Heart left ventricle (tissue), 16 donors: ENCODE measurements around the gene DOK3. TPM values are rescaled to one million over a fixed set of nuclear protein-coding genes. Genes with fewer than 3 reads are reported as not detected.

Experiments
- ATAC-seq, 4 donors: fragments of 200-7000 bp; cut with Tn5 transposase; one replicate each; pipeline ENCODE4 v1.9.1; 2020 to 2022; ENCODE audit warnings: moderate library complexity in 4 of 4, mild to moderate bottlenecking in 3 of 4, moderate number of reproducible peaks in 1 of 4
- DNase-seq, 5 donors: peaks; one replicate each; pipeline ENCODE4 v3.0.0-alpha.2; 2020
- H3K27ac ChIP-seq, 12 donors: fragments of 200-600 bp; sonication (generic) in 4 of 12; one replicate each; pipeline versions ENCODE4 v1.5.0 to v1.8.0; 2016 to 2022; ENCODE audit warnings: mild to moderate bottlenecking in 2 of 12
- H3K27me3 ChIP-seq, 9 donors: fragments of 200-600 bp; sonication (generic) in 2 of 9; one replicate each; pipeline versions ENCODE4 v1.5.1 to v1.8.0; 2016 to 2022; ENCODE audit warnings: mild to moderate bottlenecking in 3 of 9
- H3K36me3 ChIP-seq, 9 donors: fragments of 200-600 bp; sonication (generic) in 2 of 9; one replicate each; pipeline versions ENCODE4 v1.5.0 to v1.8.0; 2018 to 2022; ENCODE audit warnings: mild to moderate bottlenecking in 2 of 9
- H3K4me1 ChIP-seq, 12 donors: fragments of 200-600 bp; sonication (generic) in 4 of 12; one replicate each; pipeline versions ENCODE4 v1.5.0 to v1.8.0; 2016 to 2022; ENCODE audit warnings: mild to moderate bottlenecking in 3 of 12
- H3K4me3 ChIP-seq, 12 donors: fragments of 200-600 bp; sonication (generic) in 4 of 12; one replicate each; pipeline versions ENCODE4 v1.5.0 to v1.8.0; 2017 to 2022; ENCODE audit warnings: mild to moderate bottlenecking in 9 of 12, moderate library complexity in 4 of 12
- H3K9me3 ChIP-seq, 12 donors: fragments of 200-600 bp; sonication (generic) in 4 of 12; one replicate each; pipeline versions ENCODE4 v1.5.0 to v1.8.0; 2016 to 2022; ENCODE audit warnings: mild to moderate bottlenecking in 1 of 12
- POLR2A ChIP-seq, 2 donors: fragments of 450-650 bp; IDR thresholded peaks; one replicate each; pipeline ENCODE4 v1.6.1; 2017; ENCODE audit warnings: antibody characterized with exemption in 2 of 2, mild to moderate bottlenecking in 2 of 2, moderate library complexity in 2 of 2
- WGBS, 4 donors: extraction: QIAGEN DNeasy Blood & Tissue Kit in 2 of 4; methylation state at CpG; one replicate each; pipeline versions ENCODE4 v1.1.5 to v1.1.7; 2013 to 2018; 5-methylcytosine and 5-hydroxymethylcytosine counted together
- intact Hi-C, 10 donors: fragments of 100-400 bp; cut with DNase I; formaldehyde crosslinking; loops; one replicate each; pipeline versions ENCODE4 v1.11.1 to v1.14.2; 2022
- polyA plus RNA-seq, 2 donors: library from polyadenylated mRNA; stranded (reverse); fragments of 200-250 nt; gene quantifications; one replicate each; pipeline ENCODE4 v1.2.3, GENCODE V29; 2013
- total RNA-seq, 9 donors: library from RNA; depleted of rRNA in 2 of 9; stranded (reverse); fragments of >200 nt in 2 of 9; fragmentation: NEBNext Ultra II Directional in 3 of 9; extraction: Animal tissue kit (Norgen Biotek cat#: 25700) in 3 of 9; gene quantifications; one replicate each; pipeline versions ENCODE4 v1.1.0 to v1.2.4, GENCODE V29; 2016 to 2023
- TF ChIP-seq, protein P1 (sequence below), 12 donors: fragments of 200-600 bp; sonication (generic) in 4 of 12; IDR thresholded peaks; one replicate each; pipeline versions ENCODE4 v1.5.0 to v1.8.0; 2018 to 2022; ENCODE audit warnings: antibody characterized with exemption in 12 of 12, mild to moderate bottlenecking in 5 of 12
- donor health status: ischemic (EF 13 %, LVEDD 7.1; RV severe dilation, severe dysfunction).
- donor health status: healthy with polysubstance abuse.
- donor health status: DM: no; HTN: yes; CAD: no.
- donor health status: DM: no; HTN: no; CAD: no.
- donor health status: ischemic (EF 25% LVEDD 6.9; RV normal size, moderate dysfunction).
- donor health status: ischemic (EF 25% LVEDD 5.7; RV mildly dilated, moderate dysfunction).
- donor health status: healthy.
- donor health status: DM: yes; HTN: yes; CAD: no.
- donor health status: ischemic (EF 35%, LVEDD 5.7; RV mildly dilated, moderate dysfunction).
- donor health status: nonischemic (EF 11% LVEDD 7.7; RV severe dilation, severe dysfunction).
- donor health status: DM: yes; HTN: yes; CAD: no.
- donor health status: PGD.
- donor health status: ischemic (EF 29% LVEDD 5.4; RV normal size, mild dysfunction).
- donor health status: nonischemic (EF 23%, LVEDD 6.1; RV moderate dilation, normal function).

The DOK3 gene
- total and polyA plus RNA-seq, 11 donors: 0.77 to 23.8 (median 2.7) TPM

DNA sequence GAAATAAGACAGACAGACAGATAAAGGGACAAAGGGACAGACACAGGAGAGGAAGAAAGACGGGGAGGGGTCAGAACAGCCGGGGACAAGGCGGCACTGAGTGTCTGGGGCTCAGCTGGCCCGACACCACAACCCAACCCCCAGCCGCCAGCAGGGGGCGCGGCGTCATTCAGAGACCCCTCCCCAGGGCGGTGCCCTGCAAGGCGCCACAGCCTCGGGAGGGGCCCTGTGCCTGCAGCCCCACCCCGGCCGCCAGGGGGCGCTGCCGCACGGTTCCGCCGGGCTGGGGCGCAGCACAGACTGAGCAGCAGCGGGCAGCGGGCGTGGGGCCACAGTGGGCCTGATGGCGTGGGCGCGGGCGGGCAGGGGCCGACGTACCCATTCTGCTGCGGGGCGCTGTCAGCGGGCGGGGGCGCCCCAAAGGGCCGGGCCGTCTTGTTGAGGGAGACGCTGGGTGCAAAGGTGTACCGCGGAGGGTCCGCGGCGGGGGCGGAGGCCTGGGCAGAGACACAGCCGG is 18.1 kb downstream of the DOK3 start:
- no peak for ATAC-seq
- Histone ChIP-seq H3K9me3 (no peaks in the 10 kb centered on the region), H3K27me3 (no peaks in the 10 kb centered on the region), H3K27ac (peak overlapping the region in 1 of 12 donors; percentile 96), H3K4me3 (no peak overlapping the region), H3K4me1 (peaks cover 8 to 50% (median 38%) of the 10 kb centered on the region in 12 donors), H3K36me3 (peaks cover 0 to 80% (median 64%) of the 10 kb centered on the region in 9 donors)
- WGBS, 4 donors: 69 to 83% (median 77%) methylated on average over 34 to 43 of the region's 43 CpGs
- TF ChIP-seq, protein P1, sequence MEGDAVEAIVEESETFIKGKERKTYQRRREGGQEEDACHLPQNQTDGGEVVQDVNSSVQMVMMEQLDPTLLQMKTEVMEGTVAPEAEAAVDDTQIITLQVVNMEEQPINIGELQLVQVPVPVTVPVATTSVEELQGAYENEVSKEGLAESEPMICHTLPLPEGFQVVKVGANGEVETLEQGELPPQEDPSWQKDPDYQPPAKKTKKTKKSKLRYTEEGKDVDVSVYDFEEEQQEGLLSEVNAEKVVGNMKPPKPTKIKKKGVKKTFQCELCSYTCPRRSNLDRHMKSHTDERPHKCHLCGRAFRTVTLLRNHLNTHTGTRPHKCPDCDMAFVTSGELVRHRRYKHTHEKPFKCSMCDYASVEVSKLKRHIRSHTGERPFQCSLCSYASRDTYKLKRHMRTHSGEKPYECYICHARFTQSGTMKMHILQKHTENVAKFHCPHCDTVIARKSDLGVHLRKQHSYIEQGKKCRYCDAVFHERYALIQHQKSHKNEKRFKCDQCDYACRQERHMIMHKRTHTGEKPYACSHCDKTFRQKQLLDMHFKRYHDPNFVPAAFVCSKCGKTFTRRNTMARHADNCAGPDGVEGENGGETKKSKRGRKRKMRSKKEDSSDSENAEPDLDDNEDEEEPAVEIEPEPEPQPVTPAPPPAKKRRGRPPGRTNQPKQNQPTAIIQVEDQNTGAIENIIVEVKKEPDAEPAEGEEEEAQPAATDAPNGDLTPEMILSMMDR (IDR thresholded peaks at IDR 0.05): peak; percentile 38 to 71 (median 58)
- TF ChIP-seq POLR2A (IDR thresholded peaks at IDR 0.05): no peak
- DNase-seq: no peak
- intact Hi-C loops: no loop called here

DNA sequence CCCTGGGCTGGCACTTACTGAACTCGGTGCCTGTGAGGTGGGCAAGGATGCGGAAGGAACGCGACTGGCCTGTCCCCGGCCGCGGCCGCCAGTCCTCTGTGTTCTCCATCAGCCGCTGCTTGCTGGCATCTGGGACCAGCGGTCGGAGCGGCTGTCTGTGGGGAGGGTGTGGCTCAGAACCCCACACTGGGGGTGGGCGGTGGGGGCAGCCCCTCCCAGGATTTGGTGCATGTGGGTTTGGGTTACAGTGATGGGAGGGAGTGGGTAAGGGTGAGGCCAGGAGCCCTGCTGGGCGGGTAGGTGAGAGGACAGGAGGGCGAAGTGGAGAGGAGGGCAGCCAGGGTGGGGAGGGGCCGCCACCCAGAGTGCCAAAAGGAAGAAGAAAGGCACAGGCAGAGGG is 18.6 kb downstream of the DOK3 start:
- no peak overlapping the region for H3K4me3 ChIP-seq
- intact Hi-C loops: no loop called here
- peaks cover 0 to 82% (median 69%) of the 10 kb centered on the region in 9 donors for H3K36me3 ChIP-seq
- peaks cover 3 to 45% (median 34%) of the 10 kb centered on the region in 12 donors for H3K4me1 ChIP-seq
- H3K27ac ChIP-seq: peak overlapping the region in 1 of 12 donors; percentile 96
- no peak for TF ChIP-seq POLR2A (IDR thresholded peaks at IDR 0.05)
- TF ChIP-seq, protein P1 (IDR thresholded peaks at IDR 0.05): no peak
- no peaks in the 10 kb centered on the region for H3K27me3 ChIP-seq
- WGBS, 4 donors: 91 to 96% (median 96%) methylated on average over 16 of the region's 16 CpGs
- H3K9me3 ChIP-seq: no peaks in the 10 kb centered on the region
- ATAC-seq (no peak), DNase-seq (no peak)

DNA sequence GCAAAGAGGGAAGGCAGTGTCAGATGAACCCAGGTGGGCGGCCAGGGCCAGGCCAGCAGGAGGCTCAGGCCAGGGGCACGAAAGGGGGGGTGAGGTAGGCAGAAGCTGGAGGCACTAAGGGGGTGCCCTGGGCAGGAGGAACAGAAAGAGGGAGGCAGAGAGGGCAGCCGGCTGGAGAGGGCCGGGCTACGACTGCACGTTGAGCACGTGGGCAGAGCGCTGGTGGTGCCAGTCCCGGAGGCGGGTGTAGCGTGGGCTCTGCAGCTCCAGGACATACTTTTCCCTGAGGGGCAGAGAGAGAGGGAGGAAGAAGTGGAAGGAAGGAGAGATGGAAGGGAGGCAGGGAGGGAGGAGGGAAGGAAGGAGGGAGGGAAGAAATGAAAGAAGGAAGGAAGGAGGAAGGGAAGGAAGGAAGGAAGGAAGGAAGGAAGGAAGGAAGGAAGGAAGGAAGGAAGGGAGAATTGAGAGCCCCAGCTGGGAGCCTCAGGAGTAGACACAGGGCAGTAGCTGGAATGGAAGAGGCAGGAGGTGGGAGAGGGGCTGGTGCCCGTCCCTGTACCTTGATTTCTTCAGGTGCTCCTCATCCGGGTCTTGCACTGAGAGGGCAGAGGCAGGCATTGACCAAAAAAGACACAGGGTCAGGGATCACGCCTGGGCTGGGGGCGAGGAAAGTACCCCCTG is 19.2 kb downstream of the DOK3 start:
- H3K36me3 ChIP-seq: peaks cover 0 to 86% (median 74%) of the 10 kb centered on the region in 9 donors
- DNase-seq (no peak), ATAC-seq (no peak)
- TF ChIP-seq, protein P1 (IDR thresholded peaks at IDR 0.05): no peak
- no peak for TF ChIP-seq POLR2A (IDR thresholded peaks at IDR 0.05)
- no peaks in the 10 kb centered on the region for H3K9me3 ChIP-seq
- H3K4me3 ChIP-seq: no peak overlapping the region
- H3K27ac ChIP-seq: peak overlapping the region in 1 of 12 donors; percentile 96
- intact Hi-C loops: no loop called here
- WGBS, 4 donors: 78 to 93% (median 89%) methylated on average over 15 of the region's 15 CpGs
- peaks cover 3 to 40% (median 29%) of the 10 kb centered on the region in 12 donors for H3K4me1 ChIP-seq
- H3K27me3 ChIP-seq: no peaks in the 10 kb centered on the region

DNA sequence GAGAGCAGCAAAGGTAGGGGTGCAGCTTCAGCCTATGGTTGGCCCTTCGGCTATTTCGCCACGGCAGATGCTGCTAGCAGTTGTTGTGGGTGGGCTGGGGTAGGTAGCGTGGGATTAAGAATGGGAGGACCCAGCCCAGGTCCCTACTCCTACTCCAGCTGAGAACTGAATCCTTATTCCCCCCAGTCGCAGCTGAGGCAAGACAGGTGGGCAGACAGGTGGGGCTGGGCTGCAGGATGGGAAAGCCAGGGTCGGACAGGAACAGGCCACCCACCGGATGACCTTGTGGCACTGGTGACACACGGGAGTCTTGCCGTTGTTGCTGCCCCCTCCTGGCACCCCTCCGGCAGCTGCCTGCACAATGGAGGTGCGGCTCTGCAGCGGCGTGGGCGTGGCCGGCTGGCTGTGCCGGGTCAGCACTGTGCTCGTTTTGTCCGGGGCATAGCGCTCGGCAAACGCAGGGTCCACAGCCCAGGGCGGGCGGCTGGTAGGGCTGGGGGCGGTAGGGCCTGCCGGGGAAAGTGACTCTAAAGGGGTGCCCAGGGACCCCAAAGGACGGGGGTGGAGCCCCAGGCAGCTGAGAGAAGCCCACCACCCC is 20.4 kb downstream of the DOK3 start:
- Histone ChIP-seq H3K4me1 (peaks cover 0 to 31% (median 17%) of the 10 kb centered on the region in 12 donors), H3K9me3 (no peaks in the 10 kb centered on the region), H3K27me3 (no peaks in the 10 kb centered on the region), H3K4me3 (no peak overlapping the region), H3K36me3 (peaks cover 0 to 95% (median 81%) of the 10 kb centered on the region in 9 donors), H3K27ac (peak overlapping the region in 1 of 12 donors; percentile 96)
- ATAC-seq (no peak), DNase-seq (peak in 1 of 5 donors; percentile 67)
- intact Hi-C loops: no loop called here
- TF ChIP-seq, protein P1 (IDR thresholded peaks at IDR 0.05): no peak
- TF ChIP-seq POLR2A (IDR thresholded peaks at IDR 0.05): no peak
- WGBS, 4 donors: 80 to 87% (median 84%) methylated on average over 25 to 26 of the region's 26 CpGs
